ENCODE data around the gene FLOT1. TPM values are rescaled to one million over a fixed set of nuclear protein-coding genes. Genes with fewer than 3 reads are reported as not detected.
A peak's percentile ranks its signal among the peaks of the same experiment; 100 is the strongest.

The FLOT1 gene
- total RNA-seq, 2 experiments from 2014 or later: 66.7 to 108 TPM

DNA sequence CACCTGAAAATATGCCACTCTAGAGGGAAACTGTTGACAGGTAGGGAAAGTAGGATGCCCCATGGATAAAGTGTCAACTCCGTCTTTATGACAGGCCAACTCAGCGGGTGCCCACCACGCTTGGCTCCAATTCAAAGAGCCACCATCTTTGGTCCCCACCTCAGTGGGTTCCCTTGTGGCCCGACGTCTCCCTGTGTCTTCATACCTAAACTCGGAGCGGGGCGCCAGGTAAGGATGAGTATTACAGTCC is 25.7 kb downstream of the FLOT1 start:
- Histone ChIP-seq H2AFZ (ENCODE audit: low read length) (no peak overlapping the region), H3K4me1 (ENCODE audit: insufficient read depth, low read length, poor library complexity, severe bottlenecking) (peaks cover 49% of the 10 kb centered on the region), H3K4me3 (ENCODE audit: low read depth, low read length, poor library complexity, severe bottlenecking) (peak overlapping the region; percentile 91), H3K4me2 (ENCODE audit: low read length) (peak overlapping the region; percentile 96), H3K9me2 (ENCODE audit: insufficient read depth, low read length) (no peaks in the 10 kb centered on the region), H3K36me3 (ENCODE audit: insufficient read depth, low read length) (peaks cover 55% of the 10 kb centered on the region), H3K27ac (ENCODE audit: low read depth, low read length, poor library complexity, severe bottlenecking) (peak overlapping the region; percentile 97), H4K20me1 (ENCODE audit: insufficient read depth, low read length) (no peaks in the 10 kb centered on the region), H3K79me2 (ENCODE audit: insufficient read depth, low read depth, low read length) (peaks cover 54% of the 10 kb centered on the region), H3K9me3 (ENCODE audit: low read length) (no peaks in the 10 kb centered on the region)
- TF ChIP-seq, protein P1, sequence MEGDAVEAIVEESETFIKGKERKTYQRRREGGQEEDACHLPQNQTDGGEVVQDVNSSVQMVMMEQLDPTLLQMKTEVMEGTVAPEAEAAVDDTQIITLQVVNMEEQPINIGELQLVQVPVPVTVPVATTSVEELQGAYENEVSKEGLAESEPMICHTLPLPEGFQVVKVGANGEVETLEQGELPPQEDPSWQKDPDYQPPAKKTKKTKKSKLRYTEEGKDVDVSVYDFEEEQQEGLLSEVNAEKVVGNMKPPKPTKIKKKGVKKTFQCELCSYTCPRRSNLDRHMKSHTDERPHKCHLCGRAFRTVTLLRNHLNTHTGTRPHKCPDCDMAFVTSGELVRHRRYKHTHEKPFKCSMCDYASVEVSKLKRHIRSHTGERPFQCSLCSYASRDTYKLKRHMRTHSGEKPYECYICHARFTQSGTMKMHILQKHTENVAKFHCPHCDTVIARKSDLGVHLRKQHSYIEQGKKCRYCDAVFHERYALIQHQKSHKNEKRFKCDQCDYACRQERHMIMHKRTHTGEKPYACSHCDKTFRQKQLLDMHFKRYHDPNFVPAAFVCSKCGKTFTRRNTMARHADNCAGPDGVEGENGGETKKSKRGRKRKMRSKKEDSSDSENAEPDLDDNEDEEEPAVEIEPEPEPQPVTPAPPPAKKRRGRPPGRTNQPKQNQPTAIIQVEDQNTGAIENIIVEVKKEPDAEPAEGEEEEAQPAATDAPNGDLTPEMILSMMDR (conservative IDR thresholded peaks at IDR 0.05; ENCODE audit: low read length): no peak
- no peak for TF ChIP-seq EZH2phosphoT487 (IDR thresholded peaks at IDR 0.05; ENCODE audit: borderline replicate concordance, low read depth, low read length)
- POLR2A ChIA-PET: interaction anchor here (0.7 to 6.0 kb wide), 7 partner anchors 20 to 102 kb away, joined by 3 to 71 read pairs (median 4); partner anchors contain the start of genes FLOT1, MRPS18B and NRM
- DNase-seq (ENCODE audit: low spot score): no peak
- CTCF ChIA-PET (ENCODE audit: unreplicated experiment): interaction anchor here (0.8 to 1.7 kb wide), 3 partner anchors 13 to 36 kb away, joined by 3 to 5 read pairs (median 5); no protein-coding TSS in a partner anchor
- TSS peak; percentile 46 for BruUV-seq (replicated peaks)
- intact Hi-C loops (cut with micrococcal nuclease; ENCODE audit: unreplicated experiment): loop anchor here (1.0 kb wide), 3 partner anchors 25 to 100 kb away; partner anchors contain the start of genes FLOT1, MRPS18B and PPP1R10

DNA sequence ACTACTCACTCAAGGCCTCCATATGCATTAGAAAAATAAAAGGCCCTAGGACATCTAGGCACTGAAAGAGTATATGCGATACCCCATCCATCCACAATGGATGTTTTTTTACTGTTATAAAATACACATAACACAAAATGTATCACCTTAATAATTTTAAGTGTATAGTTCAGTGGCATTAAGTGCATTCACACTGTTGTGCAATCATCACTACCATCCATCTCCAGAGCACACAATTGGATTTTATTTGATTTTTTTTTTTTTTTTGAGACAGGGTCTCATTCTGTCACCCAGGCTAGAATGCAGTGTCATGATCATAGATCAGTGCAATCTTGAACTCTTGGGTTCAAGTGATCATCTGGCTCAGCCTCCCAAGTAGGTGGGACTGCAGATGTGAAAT is 28.2 kb downstream of the FLOT1 start:
- BruUV-seq (replicated peaks): no TSS peak
- no peaks in the 10 kb centered on the region for H3K9me3 ChIP-seq (ENCODE audit: low read length)
- no peaks in the 10 kb centered on the region for H4K20me1 ChIP-seq (ENCODE audit: insufficient read depth, low read length)
- H3K4me3 ChIP-seq (ENCODE audit: low read depth, low read length, poor library complexity, severe bottlenecking): no peak overlapping the region
- no peaks in the 10 kb centered on the region for H3K9me2 ChIP-seq (ENCODE audit: insufficient read depth, low read length)
- intact Hi-C loops (cut with micrococcal nuclease; ENCODE audit: unreplicated experiment): no loop called here
- H3K79me2 ChIP-seq (ENCODE audit: insufficient read depth, low read depth, low read length): peaks cover 31% of the 10 kb centered on the region
- no peak for DNase-seq (ENCODE audit: low spot score)
- H3K4me2 ChIP-seq (ENCODE audit: low read length): 0 out of 2 replicates have a peak overlapping the region, but pooled peaks have one; percentile 96
- no peak overlapping the region for H3K27ac ChIP-seq (ENCODE audit: low read depth, low read length, poor library complexity, severe bottlenecking)
- ChIA-PET CTCF (ENCODE audit: unreplicated experiment) (no interaction called here), POLR2A (interaction anchor here (0.7 to 2.3 kb wide), 4 partner anchors 9 to 96 kb away, joined by 3 to 10 read pairs (median 3); partner anchors contain the start of gene NRM)
- no peak for TF ChIP-seq EZH2phosphoT487 (IDR thresholded peaks at IDR 0.05; ENCODE audit: borderline replicate concordance, low read depth, low read length)
- TF ChIP-seq, protein P1 (conservative IDR thresholded peaks at IDR 0.05; ENCODE audit: low read length): no peak
- peaks cover 66% of the 10 kb centered on the region for H3K36me3 ChIP-seq (ENCODE audit: insufficient read depth, low read length)
- peaks cover 48% of the 10 kb centered on the region for H3K4me1 ChIP-seq (ENCODE audit: insufficient read depth, low read length, poor library complexity, severe bottlenecking)
- no peak overlapping the region for H2AFZ ChIP-seq (ENCODE audit: low read length)

DNA sequence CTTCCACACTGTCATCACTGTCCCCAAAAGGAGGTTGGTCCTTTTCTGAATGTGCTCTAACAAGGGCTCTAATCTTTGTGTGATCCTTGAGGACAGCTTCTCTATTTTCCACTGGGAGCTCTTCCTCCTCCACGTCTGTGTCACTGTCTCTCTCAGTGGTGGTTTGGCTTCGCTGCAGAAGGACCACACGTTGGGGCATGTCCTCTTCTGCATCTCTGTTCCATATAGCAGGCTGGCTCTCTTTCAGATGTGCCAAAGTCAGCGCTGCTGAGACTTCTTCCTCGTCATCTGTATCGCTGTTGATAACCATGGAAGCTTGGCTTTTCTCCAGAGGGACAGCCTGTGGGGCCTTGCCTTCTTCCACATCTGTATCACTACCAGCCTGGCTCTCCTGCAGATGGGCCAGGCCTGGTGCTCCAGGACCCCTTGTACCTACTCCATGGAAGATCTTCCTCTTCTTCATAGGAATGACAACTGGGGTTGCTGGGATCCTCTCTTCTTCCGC is 30.0 kb downstream of the FLOT1 start:
- H3K4me2 ChIP-seq (ENCODE audit: low read length): no peak overlapping the region
- H2AFZ ChIP-seq (ENCODE audit: low read length): no peak overlapping the region
- H4K20me1 ChIP-seq (ENCODE audit: insufficient read depth, low read length): no peaks in the 10 kb centered on the region
- H3K4me1 ChIP-seq (ENCODE audit: insufficient read depth, low read length, poor library complexity, severe bottlenecking): peaks cover 41% of the 10 kb centered on the region
- H3K9me2 ChIP-seq (ENCODE audit: insufficient read depth, low read length): no peaks in the 10 kb centered on the region
- no peak for TF ChIP-seq EZH2phosphoT487 (IDR thresholded peaks at IDR 0.05; ENCODE audit: borderline replicate concordance, low read depth, low read length)
- TF ChIP-seq, protein P1 (conservative IDR thresholded peaks at IDR 0.05; ENCODE audit: low read length): no peak
- POLR2A ChIA-PET: interaction anchor here (0.8 to 2.3 kb wide), 4 partner anchors 10 to 25 kb away, joined by 3 to 10 read pairs (median 4); partner anchors contain the start of gene NRM
- intact Hi-C loops (cut with micrococcal nuclease; ENCODE audit: unreplicated experiment): no loop called here
- peaks cover 13% of the 10 kb centered on the region; the same call in 1 of the 2 replicates for H3K79me2 ChIP-seq (ENCODE audit: insufficient read depth, low read depth, low read length)
- H3K27ac ChIP-seq (ENCODE audit: low read depth, low read length, poor library complexity, severe bottlenecking): no peak overlapping the region
- CTCF ChIA-PET (ENCODE audit: unreplicated experiment): no interaction called here
- no peak for DNase-seq (ENCODE audit: low spot score)
- TSS peak; percentile 48 for BruUV-seq (replicated peaks)
- H3K9me3 ChIP-seq (ENCODE audit: low read length): no peaks in the 10 kb centered on the region
- H3K4me3 ChIP-seq (ENCODE audit: low read depth, low read length, poor library complexity, severe bottlenecking): no peak overlapping the region
- H3K36me3 ChIP-seq (ENCODE audit: insufficient read depth, low read length): peaks cover 78% of the 10 kb centered on the region
